Endothelial cell of umbilical vein (primary cell): ENCODE measurements around the gene TRERF1. TPM values are rescaled to one million over a fixed set of nuclear protein-coding genes. Genes with fewer than 3 reads are reported as not detected.

Experiments used
- BruUV-seq: library from RNA; stranded (reverse); fragments of 400-500 nt; replicated peaks from 2 replicates; lab custom pipeline; 2021; lab: Mats Ljungman, UMichigan
- CTCF ChIA-PET: fragments of 300-600, 350-600 bp; sonication (Branson Sonifier 250); formaldehyde crosslinking; loops from one replicate; lab custom pipeline; 2021; ENCODE audit warnings: antibody characterized with exemption, inconsistent platforms; lab: Charles Lee
- POLR2A ChIA-PET: fragments of 300-600, 350-600 bp; sonication (Branson Sonifier 250); formaldehyde crosslinking; loops from one replicate; lab custom pipeline; 2021; ENCODE audit warnings: antibody characterized with exemption, inconsistent platforms; lab: Charles Lee
- DNase-seq: peaks from one replicate; pipeline ENCODE4 v3.0.0-alpha.2; 2011; ENCODE audit warnings: low read depth, low spot score
- FAIRE-seq: peaks from 2 replicates; lab custom pipeline; 2011; peaks lifted over from hg19 to GRCh38; lab: Jason Lieb, UNC
- H2AFZ ChIP-seq: 2 replicates; pipeline ENCODE4 v1.6.0; 2012; ENCODE audit warnings: low read depth, low read length, control low read depth, inconsistent platforms
- H3K27ac ChIP-seq: 2 replicates; pipeline ENCODE4 v1.5.1; 2011; ENCODE audit warnings: low read depth, mild to moderate bottlenecking, control low read depth, low read length, moderate library complexity; ENCODE audit not compliant: insufficient read depth
- H3K27me3 ChIP-seq, 2 experiments: 2 replicates each; pipeline versions ENCODE4 v1.6.0 to v1.6.1; 2011; ENCODE audit warnings: low read length in 2 of 2, mixed read lengths in 1 of 2; ENCODE audit not compliant: control insufficient read depth in 2 of 2, insufficient read depth in 2 of 2
- H3K36me3 ChIP-seq, 2 experiments: 2 replicates in 1 of 2; 3 replicates in 1 of 2; pipeline ENCODE4 v1.5.1; 2011; ENCODE audit warnings: low read length in 2 of 2, mild to moderate bottlenecking in 1 of 2, moderate library complexity in 1 of 2; ENCODE audit not compliant: control insufficient read depth in 2 of 2, insufficient read depth in 2 of 2; ENCODE audit errors: extremely low read depth in 1 of 2
- H3K4me1 ChIP-seq: 3 replicates; pipeline ENCODE4 v1.5.1; 2011; ENCODE audit warnings: mild to moderate bottlenecking, low read length; ENCODE audit not compliant: control insufficient read depth, insufficient read depth; ENCODE audit errors: extremely low read depth
- H3K4me2 ChIP-seq: 2 replicates; pipeline ENCODE4 v1.6.1; 2011; ENCODE audit warnings: low read length, control low read depth, mixed read lengths; ENCODE audit not compliant: insufficient read depth
- H3K4me3 ChIP-seq, 3 experiments: fragments of 200-600 bp in 1 of 3; sonication (generic), shearing (Covaris generic) in 1 of 3; replicated peaks in 1 of 3; 2 replicates each; pipeline ENCODE4 v1.5.1; 2011 to 2016; ENCODE audit warnings: control low read depth in 3 of 3, low read length in 3 of 3, mild to moderate bottlenecking in 2 of 3, inconsistent platforms in 1 of 3, low read depth in 1 of 3, moderate library complexity in 1 of 3; ENCODE audit not compliant: insufficient read depth in 1 of 3
- H3K79me2 ChIP-seq: 2 replicates; pipeline ENCODE4 v1.6.0; 2012; ENCODE audit warnings: low read length, inconsistent platforms; ENCODE audit not compliant: control insufficient read depth, insufficient read depth
- H3K9ac ChIP-seq: replicated peaks from 2 replicates; pipeline ENCODE3; 2011; ENCODE audit warnings: low read length, control low read depth; ENCODE audit not compliant: insufficient read depth; ENCODE audit errors: extremely low read depth
- H3K9me1 ChIP-seq: replicated peaks from 3 replicates; pipeline ENCODE4 v1.6.0; 2011; ENCODE audit warnings: mild to moderate bottlenecking, low read length; ENCODE audit not compliant: control insufficient read depth, insufficient read depth; ENCODE audit errors: extremely low read depth
- H3K9me3 ChIP-seq: replicated peaks from 2 replicates; pipeline ENCODE4 v1.5.1; 2012; ENCODE audit warnings: low read length, inconsistent platforms; ENCODE audit not compliant: control insufficient read depth, insufficient read depth
- H4K20me1 ChIP-seq: replicated peaks from 2 replicates; pipeline ENCODE3; 2011; ENCODE audit warnings: mild to moderate bottlenecking, low read length; ENCODE audit not compliant: control insufficient read depth, insufficient read depth; ENCODE audit errors: extremely low read depth
- CTCF ChIP-seq, 2 donors: IDR thresholded peaks; 1 replicate in 1 of 2; 2 replicates in 1 of 2; pipeline ENCODE4 v1.5.1; 2011; ENCODE audit warnings: low read length in 2 of 2, mild to moderate bottlenecking in 2 of 2, moderate library complexity in 2 of 2, control low read depth in 1 of 2, inconsistent platforms in 1 of 2, low read depth in 1 of 2; ENCODE audit not compliant: insufficient read depth in 1 of 2; ENCODE audit errors: extremely low read depth in 1 of 2
- EZH2 ChIP-seq: IDR thresholded peaks from 2 replicates; pipeline ENCODE4 v1.6.1; 2012; ENCODE audit warnings: borderline replicate concordance, low read depth, mild to moderate bottlenecking, moderate library complexity, low read length, inconsistent platforms; ENCODE audit not compliant: severe bottlenecking
- FOS ChIP-seq: IDR thresholded peaks from 2 replicates; pipeline ENCODE4 v1.6.1; 2011; ENCODE audit warnings: mild to moderate bottlenecking, low read length, moderate library complexity, borderline replicate concordance; ENCODE audit not compliant: insufficient read depth
- GATA2 ChIP-seq: IDR thresholded peaks from 2 replicates; pipeline ENCODE4 v1.7.0; 2011; ENCODE audit warnings: low read depth, mild to moderate bottlenecking, moderate library complexity, mixed read lengths, low read length; ENCODE audit not compliant: insufficient read length, insufficient read depth
- JUN ChIP-seq: IDR thresholded peaks from 2 replicates; pipeline ENCODE4 v1.6.1; 2011; ENCODE audit warnings: borderline replicate concordance, low read depth; ENCODE audit not compliant: insufficient read length, insufficient read depth
- MYC ChIP-seq: IDR thresholded peaks from one replicate; pipeline ENCODE4 v1.6.1; 2011; ENCODE audit warnings: mild to moderate bottlenecking, low read depth, low read length
- POLR2A ChIP-seq: IDR thresholded peaks from 2 replicates; pipeline ENCODE4 v1.6.1; 2012; ENCODE audit warnings: low read depth, mild to moderate bottlenecking, control low read depth, low read length
- POLR2AphosphoS5 ChIP-seq: IDR thresholded peaks from 2 replicates; pipeline ENCODE4 v1.6.1; 2012; ENCODE audit warnings: low read depth, mild to moderate bottlenecking, control low read depth, low read length, moderate library complexity; ENCODE audit not compliant: insufficient read depth
- dilution Hi-C: fragments of 300-500 bp; cut with MboI; formaldehyde crosslinking; loops from one replicate; pipeline ENCODE4 v1.15.0; 2019; ENCODE audit warnings: low sequenced_read_pairs; ENCODE audit not compliant: extremely low pct_ligation_motif_present
- intact Hi-C: fragments of 100-400 bp; cut with micrococcal nuclease; formaldehyde crosslinking; loops from one replicate; pipeline ENCODE4 v1.10.0; 2022
- polyA plus RNA-seq, 4 experiments: library from polyadenylated mRNA; depleted of rRNA in 3 of 4; stranded (reverse) in 3 of 4; unstranded in 1 of 4; fragments of >200 nt; gene quantifications; 2 replicates each; pipeline versions ENCODE4 v1.2.1 to v1.2.3, GENCODE V29; 2011 to 2012; ENCODE audit warnings: missing spikeins in 1 of 4
- total RNA-seq: library from RNA; stranded (reverse); gene quantifications from 2 replicates; pipeline ENCODE4 v1.2.3, GENCODE V29; 2021
- TF ChIP-seq, protein P1 (sequence below): IDR thresholded peaks from 2 replicates; pipeline ENCODE4 v1.6.1; 2011; ENCODE audit not compliant: insufficient read depth, insufficient read length

Gene TRERF1
- total and polyA plus RNA-seq, 2 donors (not counting 3 experiments of a cell fraction or from before 2014, with no cell fraction given), result 0.73 to 5.5 TPM

- H4K20me1 ChIP-seq, result no peaks in the 10 kb centered on the region
- no peak overlapping the region for H3K9ac ChIP-seq
- H3K4me3 ChIP-seq, result no peak overlapping the region
- ChIA-PET POLR2A (no interaction called here), CTCF (interaction anchor here (1.0 kb wide), 1 partner anchor 13 kb away, joined by 4 read pairs; no protein-coding TSS in a partner anchor)
- H3K36me3 ChIP-seq, result no peaks in the 10 kb centered on the region
- H3K27ac ChIP-seq, result no peak overlapping the region
- H3K9me3 ChIP-seq, result no peaks in the 10 kb centered on the region
- H2AFZ ChIP-seq, result no peak overlapping the region
- DNase-seq (no peak), FAIRE-seq (no peak)
- intact Hi-C loops (no loop called here), dilution Hi-C loops (no loop called here)
- peaks cover 0 to 2% of the 10 kb centered on the region in 2 experiments for H3K27me3 ChIP-seq
- H3K4me2 ChIP-seq, result no peak overlapping the region
- no peaks in the 10 kb centered on the region for H3K9me1 ChIP-seq
- TF ChIP-seq GATA2 (no peak), EZH2 (no peak), FOS (no peak), CTCF (IDR thresholded peaks at IDR 0.05; ENCODE audit: extremely low read depth in 1 of 2, insufficient read depth in 1 of 2, low read depth in 1 of 2, low read length in 2 of 2) (no peak), POLR2A (no peak), POLR2AphosphoS5 (no peak), MYC (no peak), JUN (no peak)
- TF ChIP-seq, protein P1, sequence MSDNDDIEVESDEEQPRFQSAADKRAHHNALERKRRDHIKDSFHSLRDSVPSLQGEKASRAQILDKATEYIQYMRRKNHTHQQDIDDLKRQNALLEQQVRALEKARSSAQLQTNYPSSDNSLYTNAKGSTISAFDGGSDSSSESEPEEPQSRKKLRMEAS, result no peak
- H3K79me2 ChIP-seq, result no peaks in the 10 kb centered on the region
- BruUV-seq, result no TSS peak
- H3K4me1 ChIP-seq, result no peaks in the 10 kb centered on the region
Measured at GRCh38 chr6:42385339-42385738, 66.4 kb downstream of the TRERF1 start.
